ENCODE data around the gene PER2. TPM values are rescaled to one million over a fixed set of nuclear protein-coding genes. Genes with fewer than 3 reads are reported as not detected.
A peak's percentile ranks its signal among the peaks of the same experiment; 100 is the strongest.

Gene PER2
- total and polyA plus RNA-seq, 9 of the 15 experiments (the other 6 are each of a cell fraction or from before 2014, with no cell fraction given), result 1.1 to 10.3 (median 2.9) TPM

DNA sequence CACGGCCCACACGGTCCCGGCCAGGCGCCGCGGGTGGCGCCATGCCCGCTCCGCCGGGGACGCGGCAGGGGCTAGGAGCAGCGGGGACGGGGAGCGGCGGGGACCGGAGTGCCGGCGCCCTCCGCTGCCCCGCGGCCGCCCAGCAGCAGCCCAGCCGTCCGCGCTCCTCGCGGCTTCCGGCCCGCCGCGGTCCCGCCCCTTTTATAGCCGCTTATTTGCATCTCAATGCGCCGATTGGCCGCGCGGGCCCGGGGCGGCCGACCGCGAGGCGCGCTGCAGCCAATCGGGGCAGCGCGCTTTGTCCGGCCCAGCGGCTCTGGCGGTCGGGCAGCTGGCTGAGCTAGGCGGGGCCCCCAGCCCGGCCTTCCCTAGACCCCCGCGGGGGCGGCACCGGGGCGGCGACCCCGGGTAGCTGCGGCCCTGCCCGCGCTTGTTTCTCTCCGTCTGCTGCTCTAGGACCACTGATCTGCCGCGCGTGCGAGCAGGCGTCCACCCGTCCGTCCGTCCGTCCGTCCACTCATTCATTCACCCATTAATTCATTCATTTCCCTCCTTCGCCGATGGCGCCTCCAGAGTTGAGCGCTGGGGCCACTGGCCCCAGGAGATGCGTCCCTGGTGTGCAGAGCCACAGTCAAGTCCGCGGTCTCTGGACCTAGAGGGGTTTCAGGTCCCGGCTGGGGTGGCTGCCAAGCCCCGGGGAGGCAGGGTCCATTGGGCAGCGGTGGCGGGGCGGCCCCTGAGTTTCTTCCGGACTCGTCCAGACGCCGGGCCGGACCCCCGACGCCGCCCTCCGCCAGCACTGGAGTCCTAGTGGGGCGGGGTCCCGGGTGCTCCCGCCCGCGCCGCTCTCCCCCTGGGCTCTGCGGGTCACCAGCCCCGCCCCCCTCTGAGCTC, 48.3 kb downstream of the PER2 start, which contains the start of gene HES6 (continued):
- TF ChIP-seq ZNF232 (CRISPR knock-in tag; IDR thresholded peaks at IDR 0.05) (no peak), KAT2B (IDR thresholded peaks at IDR 0.05; ENCODE audit: low read depth, low read length) (no peak), POLR2H (tag; IDR thresholded peaks at IDR 0.05; ENCODE audit: low read depth) (peak; percentile 93), GABPA (tag; conservative IDR thresholded peaks at IDR 0.05; ENCODE audit: low read depth) (peak; percentile 65), MED1 (CRISPR knock-in tag; IDR thresholded peaks at IDR 0.05; ENCODE audit: borderline replicate concordance) (no peak), ZNF175 (CRISPR knock-in tag; IDR thresholded peaks at IDR 0.05; ENCODE audit: low read depth) (no peak), FUS (optimal IDR thresholded peaks at IDR 0.05; ENCODE audit: low read depth, low read length) (peak; percentile 53), POLR2AphosphoS5 (IDR thresholded peaks at IDR 0.05; ENCODE audit: control insufficient read depth, insufficient read depth, low read depth, low read length) (peak; percentile 80; the same call in 1 of the 2 replicates), ZNF696 (CRISPR knock-in tag; conservative IDR thresholded peaks at IDR 0.05) (no peak), ZBTB17 (CRISPR knock-in tag; IDR thresholded peaks at IDR 0.05) (no peak)

- H3K9ac ChIP-seq (ENCODE audit: insufficient read depth in 1 of 2, low read depth in 2 of 2, low read length in 2 of 2), result peak overlapping the region; percentile 67 to 97; a peak in 3 of 4 replicates
- no peaks in the 10 kb centered on the region for H3K9me3 ChIP-seq (replicated peaks; ENCODE audit: control insufficient read depth, insufficient read depth, low read depth, low read length)
- no peak for ATAC-seq
- in situ Hi-C loops (cut with MboI), result no loop called here
- H3K27ac ChIP-seq (ENCODE audit: extremely low read depth, low read depth, low read length), result peak overlapping the region; percentile 77
- BruUV-seq (replicated peaks), result no TSS peak
- H3K27me3 ChIP-seq (ENCODE audit: control insufficient read depth in 2 of 2, insufficient read depth in 2 of 2, low read length in 2 of 2), result no peaks in the 10 kb centered on the region
- FAIRE-seq, result no peak
- DNase-seq (ENCODE audit: extremely low read depth in 1 of 4, low spot score in 3 of 4), result peak in 1 of 4 experiments; percentile 22
- H3K4me3 ChIP-seq, result peak overlapping the region; percentile 74
- no peaks in the 10 kb centered on the region for H4K20me1 ChIP-seq (replicated peaks; ENCODE audit: control insufficient read depth, insufficient read depth, low read length)
- no CpG with 5 or more reads among the region's 43 CpGs for WGBS (ENCODE audit: insufficient coverage, low coverage, missing lambda C conversion rate)
- H3K4me2 ChIP-seq (ENCODE audit: insufficient read depth, low read length), result peak overlapping the region; percentile 76; the same call in 1 of the 2 replicates
- CTCF ChIA-PET (ENCODE audit: low intra/inter-chr PET ratio), result no interaction called here
- H2AFZ ChIP-seq (ENCODE audit: low read depth, low read length), result peak overlapping the region; percentile 59; the same call in 1 of the 2 replicates
- H3K36me3 ChIP-seq (ENCODE audit: control insufficient read depth, insufficient read depth, low read length), result peaks cover 9% of the 10 kb centered on the region; the same call in 2 of the 3 replicates
- POLR2A ChIA-PET, result interaction anchor here (1.7 kb wide), 1 partner anchor 9 kb away, joined by 5 read pairs; no protein-coding TSS in a partner anchor
- H3K4me1 ChIP-seq (replicated peaks in 1 of 2; ENCODE audit: control insufficient read depth in 2 of 2, insufficient read depth in 2 of 2, low read length in 2 of 2), result peaks cover 26 to 53% of the 10 kb centered on the region in 2 experiments
- intact Hi-C loops (cut with micrococcal nuclease), result loop anchor here (5.0 kb wide), 1 partner anchor 72 kb away; no protein-coding TSS in a partner anchor
- H3K79me2 ChIP-seq (ENCODE audit: control insufficient read depth, insufficient read depth, low read length), result peaks cover 23% of the 10 kb centered on the region
- H3K9me1 ChIP-seq (ENCODE audit: control insufficient read depth, insufficient read depth, low read length), result no peaks in the 10 kb centered on the region
- no peak for TF ChIP-seq XRCC3 (IDR thresholded peaks at IDR 0.05)
- TF ChIP-seq FOXA1 (IDR thresholded peaks at IDR 0.05; ENCODE audit: borderline replicate concordance), result no peak
- TF ChIP-seq, protein P1, sequence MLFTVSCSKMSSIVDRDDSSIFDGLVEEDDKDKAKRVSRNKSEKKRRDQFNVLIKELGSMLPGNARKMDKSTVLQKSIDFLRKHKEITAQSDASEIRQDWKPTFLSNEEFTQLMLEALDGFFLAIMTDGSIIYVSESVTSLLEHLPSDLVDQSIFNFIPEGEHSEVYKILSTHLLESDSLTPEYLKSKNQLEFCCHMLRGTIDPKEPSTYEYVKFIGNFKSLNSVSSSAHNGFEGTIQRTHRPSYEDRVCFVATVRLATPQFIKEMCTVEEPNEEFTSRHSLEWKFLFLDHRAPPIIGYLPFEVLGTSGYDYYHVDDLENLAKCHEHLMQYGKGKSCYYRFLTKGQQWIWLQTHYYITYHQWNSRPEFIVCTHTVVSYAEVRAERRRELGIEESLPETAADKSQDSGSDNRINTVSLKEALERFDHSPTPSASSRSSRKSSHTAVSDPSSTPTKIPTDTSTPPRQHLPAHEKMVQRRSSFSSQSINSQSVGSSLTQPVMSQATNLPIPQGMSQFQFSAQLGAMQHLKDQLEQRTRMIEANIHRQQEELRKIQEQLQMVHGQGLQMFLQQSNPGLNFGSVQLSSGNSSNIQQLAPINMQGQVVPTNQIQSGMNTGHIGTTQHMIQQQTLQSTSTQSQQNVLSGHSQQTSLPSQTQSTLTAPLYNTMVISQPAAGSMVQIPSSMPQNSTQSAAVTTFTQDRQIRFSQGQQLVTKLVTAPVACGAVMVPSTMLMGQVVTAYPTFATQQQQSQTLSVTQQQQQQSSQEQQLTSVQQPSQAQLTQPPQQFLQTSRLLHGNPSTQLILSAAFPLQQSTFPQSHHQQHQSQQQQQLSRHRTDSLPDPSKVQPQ (CRISPR knock-in tag; IDR thresholded peaks at IDR 0.05; ENCODE audit: borderline replicate concordance), result no peak
- TF ChIP-seq CEBPZ (IDR thresholded peaks at IDR 0.05; ENCODE audit: borderline replicate concordance, low read depth, low read length), result no peak
Observed at GRCh38 chr2:238239543-238239862, 48.9 kb downstream of the PER2 start.

Data from K562 (cell line).